ENCODE measurements around the gene WWTR1. TPM values are rescaled to one million over a fixed set of nuclear protein-coding genes. Genes with fewer than 3 reads are reported as not detected.
A peak's percentile ranks its signal among the peaks of the same experiment; 100 is the strongest.

The WWTR1 gene
- total and polyA plus RNA-seq, 8 donors, result 15.4 to 116 (median 61.4) TPM

- H3K4me1 ChIP-seq, result peaks cover 13 to 38% (median 21%) of the 10 kb centered on the region in 4 donors
- 69 to 97% (median 88%) methylated on average over 1 of the region's 1 CpG for WGBS, 5 donors
- intact Hi-C loops (cut with DNase I; ENCODE audit: low total_unique reads), result loop anchor here (10.0 kb wide), 1 partner anchor 54 kb away; no protein-coding TSS in a partner anchor
- TF ChIP-seq, protein P1, sequence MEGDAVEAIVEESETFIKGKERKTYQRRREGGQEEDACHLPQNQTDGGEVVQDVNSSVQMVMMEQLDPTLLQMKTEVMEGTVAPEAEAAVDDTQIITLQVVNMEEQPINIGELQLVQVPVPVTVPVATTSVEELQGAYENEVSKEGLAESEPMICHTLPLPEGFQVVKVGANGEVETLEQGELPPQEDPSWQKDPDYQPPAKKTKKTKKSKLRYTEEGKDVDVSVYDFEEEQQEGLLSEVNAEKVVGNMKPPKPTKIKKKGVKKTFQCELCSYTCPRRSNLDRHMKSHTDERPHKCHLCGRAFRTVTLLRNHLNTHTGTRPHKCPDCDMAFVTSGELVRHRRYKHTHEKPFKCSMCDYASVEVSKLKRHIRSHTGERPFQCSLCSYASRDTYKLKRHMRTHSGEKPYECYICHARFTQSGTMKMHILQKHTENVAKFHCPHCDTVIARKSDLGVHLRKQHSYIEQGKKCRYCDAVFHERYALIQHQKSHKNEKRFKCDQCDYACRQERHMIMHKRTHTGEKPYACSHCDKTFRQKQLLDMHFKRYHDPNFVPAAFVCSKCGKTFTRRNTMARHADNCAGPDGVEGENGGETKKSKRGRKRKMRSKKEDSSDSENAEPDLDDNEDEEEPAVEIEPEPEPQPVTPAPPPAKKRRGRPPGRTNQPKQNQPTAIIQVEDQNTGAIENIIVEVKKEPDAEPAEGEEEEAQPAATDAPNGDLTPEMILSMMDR (IDR thresholded peaks at IDR 0.05), result no peak
- no peak for TF ChIP-seq POLR2A (IDR thresholded peaks at IDR 0.05)
- TF ChIP-seq EP300 (IDR thresholded peaks at IDR 0.05), result no peak
- no peak for TF ChIP-seq POLR2AphosphoS5 (IDR thresholded peaks at IDR 0.05)
- no peak overlapping the region for H3K4me3 ChIP-seq
- H3K27ac ChIP-seq, result peak overlapping the region in 3 of 5 donors; percentile 90 to 99 (median 96)
- H3K9me3 ChIP-seq, result no peaks in the 10 kb centered on the region
- no peaks in the 10 kb centered on the region for H3K36me3 ChIP-seq
- DNase-seq, result no peak
- peaks cover 0 to 27% (median 0%) of the 10 kb centered on the region in 3 donors for H3K27me3 ChIP-seq
These were observed 2.6 kb upstream of the WWTR1 start for GRCh38 chr3:149660462-149660861.

- H3K27me3 ChIP-seq, result peaks cover 0 to 27% (median 0%) of the 10 kb centered on the region in 3 donors
- WGBS, 5 donors, result 26 to 35% (median 32%) methylated on average over 24 of the region's 24 CpGs
- peak overlapping the region; percentile 63 to 78 (median 73) for H3K4me3 ChIP-seq
- H3K36me3 ChIP-seq, result no peaks in the 10 kb centered on the region
- peaks cover 24 to 54% (median 34%) of the 10 kb centered on the region in 4 donors for H3K4me1 ChIP-seq
- DNase-seq, result no peak
- peak overlapping the region; percentile 86 to 99 (median 96) for H3K27ac ChIP-seq
- intact Hi-C loops (cut with DNase I; ENCODE audit: low total_unique reads), result loop anchor here (10.0 kb wide), 1 partner anchor 84 kb away; no protein-coding TSS in a partner anchor
- TF ChIP-seq POLR2AphosphoS5 (IDR thresholded peaks at IDR 0.05) (peak in 2 of 3 donors; percentile 2 to 44), POLR2A (IDR thresholded peaks at IDR 0.05) (no peak)
- H3K9me3 ChIP-seq, result no peaks in the 10 kb centered on the region
These were observed 1.1 kb upstream of the WWTR1 start for GRCh38 chr3:149658744-149659497.

- TF ChIP-seq POLR2AphosphoS5 (IDR thresholded peaks at IDR 0.05), result no peak
- TF ChIP-seq, protein P1 (IDR thresholded peaks at IDR 0.05), result no peak
- no peak for TF ChIP-seq POLR2A (IDR thresholded peaks at IDR 0.05)
- no peak for TF ChIP-seq EP300 (IDR thresholded peaks at IDR 0.05)
- intact Hi-C loops (cut with DNase I; ENCODE audit: low total_unique reads), result loop anchor here (10.0 kb wide), 1 partner anchor 83 kb away; no protein-coding TSS in a partner anchor
- Histone ChIP-seq H3K4me1 (peaks cover 24 to 67% (median 40%) of the 10 kb centered on the region in 4 donors), H3K27ac (peak overlapping the region; percentile 86 to 99 (median 96)), H3K36me3 (peaks cover 0 to 4% (median 0%) of the 10 kb centered on the region in 4 donors), H3K9me3 (no peaks in the 10 kb centered on the region), H3K4me3 (peak overlapping the region; percentile 63 to 78 (median 73)), H3K27me3 (peaks cover 0 to 27% (median 0%) of the 10 kb centered on the region in 3 donors)
- 0 to 1% (median 0%) methylated on average over 18 to 41 of the region's 41 CpGs for WGBS, 5 donors
- peak; percentile 33 to 89 for DNase-seq
These were observed 402 bp downstream of the WWTR1 start for GRCh38 chr3:149657321-149657925.

GRCh38 chr3:149655826-149656574, 1.8 kb downstream of the WWTR1 start:
- intact Hi-C loops (cut with DNase I; ENCODE audit: low total_unique reads), result loop anchor here (10.0 kb wide), 1 partner anchor 81 kb away; no protein-coding TSS in a partner anchor
- WGBS, 5 donors, result 21 to 56% (median 42%) methylated on average over 2 of the region's 2 CpGs
- H3K9me3 ChIP-seq, result no peaks in the 10 kb centered on the region
- TF ChIP-seq, protein P1 (IDR thresholded peaks at IDR 0.05), result no peak
- no peak for TF ChIP-seq POLR2A (IDR thresholded peaks at IDR 0.05)
- no peak for TF ChIP-seq POLR2AphosphoS5 (IDR thresholded peaks at IDR 0.05)
- TF ChIP-seq EP300 (IDR thresholded peaks at IDR 0.05), result no peak
- DNase-seq, result peak in 1 of 2 donors; percentile 36
- peak overlapping the region; percentile 63 to 78 (median 73) for H3K4me3 ChIP-seq
- peaks cover 24 to 75% (median 42%) of the 10 kb centered on the region in 4 donors for H3K4me1 ChIP-seq
- H3K36me3 ChIP-seq, result peaks cover 0 to 8% (median 2%) of the 10 kb centered on the region in 4 donors
- H3K27me3 ChIP-seq, result peaks cover 0 to 27% (median 0%) of the 10 kb centered on the region in 3 donors
- H3K27ac ChIP-seq, result peak overlapping the region; percentile 86 to 99 (median 96)
